K562 (cell line): ENCODE results near the gene ENG. TPM values are rescaled to one million over a fixed set of nuclear protein-coding genes. Genes with fewer than 3 reads are reported as not detected.

Experiments used
- ATAC-seq: fragments of 200-7000 bp; cut with Tn5 transposase; 3 replicates; pipeline ENCODE4 v1.9.1; 2020; ENCODE audit warnings: moderate library complexity
- BruUV-seq: library from RNA; stranded (reverse); fragments of 400-500 nt; replicated peaks from 2 replicates; lab custom pipeline; 2021; lab: Mats Ljungman, UMichigan
- CTCF ChIA-PET: fragments of 300-600 bp; formaldehyde crosslinking; extraction: SDS; loops from one replicate; lab custom pipeline; 2021; ENCODE audit warnings: low intra/inter-chr PET ratio; lab: Yijun Ruan, JAX
- POLR2A ChIA-PET: fragments of 300-600, 350-650 bp; sonication (Branson Sonifier 250); formaldehyde crosslinking; extraction: SDS; loops from one replicate; lab custom pipeline; 2021; ENCODE audit warnings: antibody characterized with exemption, inconsistent platforms; lab: Yijun Ruan, JAX
- DNase-seq, 4 experiments: peaks; one replicate each; pipeline versions ENCODE4 v3.0.0 to v3.0.0-alpha.2; 2011 to 2018; ENCODE audit warnings: low spot score in 3 of 4, mixed read lengths in 3 of 4; ENCODE audit errors: extremely low read depth in 1 of 4
- FAIRE-seq: peaks from 2 replicates; lab custom pipeline; 2011; peaks lifted over from hg19 to GRCh38; lab: Jason Lieb, UNC
- H2AFZ ChIP-seq: 2 replicates; pipeline ENCODE4 v1.6.0; 2011; ENCODE audit warnings: low read depth, low read length, control low read depth, inconsistent platforms
- H3K27ac ChIP-seq: fragments of 200-600 bp; 3 replicates; pipeline ENCODE4 v1.8.0; 2011; ENCODE audit warnings: low read depth, mild to moderate bottlenecking, control low read depth, inconsistent platforms, low read length, moderate library complexity, mixed read lengths; ENCODE audit errors: extremely low read depth
- H3K27me3 ChIP-seq, 2 experiments: fragments of 300-600 bp in 1 of 2; 2 replicates in 1 of 2; 3 replicates in 1 of 2; pipeline versions ENCODE4 v1.6.0 to v1.8.0; 2011; ENCODE audit warnings: inconsistent platforms in 2 of 2, low read length in 2 of 2, mild to moderate bottlenecking in 1 of 2, mixed read lengths in 1 of 2, moderate library complexity in 1 of 2; ENCODE audit not compliant: control insufficient read depth in 2 of 2, insufficient read depth in 2 of 2
- H3K36me3 ChIP-seq: fragments of 300-600 bp; 3 replicates; pipeline ENCODE4 v1.8.0; 2011; ENCODE audit warnings: mild to moderate bottlenecking, low read length, inconsistent platforms; ENCODE audit not compliant: control insufficient read depth, insufficient read depth
- H3K4me1 ChIP-seq, 2 experiments: fragments of 200-600 bp in 1 of 2; replicated peaks in 1 of 2; 2 replicates in 1 of 2; 3 replicates in 1 of 2; pipeline versions ENCODE4 v1.5.1 to v1.8.0; 2011; ENCODE audit warnings: inconsistent platforms in 2 of 2, low read length in 2 of 2, mild to moderate bottlenecking in 1 of 2, mixed read lengths in 1 of 2, moderate library complexity in 1 of 2; ENCODE audit not compliant: control insufficient read depth in 2 of 2, insufficient read depth in 2 of 2
- H3K4me2 ChIP-seq: 2 replicates; pipeline ENCODE4 v1.6.1; 2011; ENCODE audit warnings: low read length, control low read depth, inconsistent platforms, mixed read lengths; ENCODE audit not compliant: insufficient read depth
- H3K4me3 ChIP-seq: fragments of 200-600 bp; sonication (generic), shearing (Covaris generic); 2 replicates; pipeline ENCODE4 v1.5.1; 2016; ENCODE audit warnings: control low read depth, inconsistent platforms
- H3K79me2 ChIP-seq: fragments of 200-600 bp; 3 replicates; pipeline ENCODE4 v1.8.0; 2011; ENCODE audit warnings: low read length, inconsistent platforms; ENCODE audit not compliant: control insufficient read depth, insufficient read depth
- H3K9ac ChIP-seq, 2 experiments: 2 replicates each; pipeline versions ENCODE4 v1.6.0 to v1.6.1; 2011; ENCODE audit warnings: low read depth in 2 of 2, low read length in 2 of 2, control low read depth in 1 of 2, inconsistent platforms in 1 of 2, mild to moderate bottlenecking in 1 of 2, mixed read lengths in 1 of 2; ENCODE audit not compliant: insufficient read depth in 1 of 2
- H3K9me1 ChIP-seq: one replicate; pipeline ENCODE4 v1.6.0; 2011; ENCODE audit warnings: inconsistent platforms, mild to moderate bottlenecking, low read length, moderate library complexity; ENCODE audit not compliant: control insufficient read depth, insufficient read depth
- H3K9me3 ChIP-seq: replicated peaks from 2 replicates; pipeline ENCODE4 v1.5.1; 2011; ENCODE audit warnings: low read depth, low read length, inconsistent platforms; ENCODE audit not compliant: control insufficient read depth, insufficient read depth
- H4K20me1 ChIP-seq: replicated peaks from 2 replicates; pipeline ENCODE4 v1.6.1; 2011; ENCODE audit warnings: low read length, inconsistent platforms, mixed read lengths; ENCODE audit not compliant: control insufficient read depth, insufficient read depth
- RBFOX2 ChIP-seq: fragments of 200-400 bp; formaldehyde crosslinking; IDR thresholded peaks from 2 replicates; pipeline ENCODE4 v1.6.1; 2017; ENCODE audit warnings: low read depth, mild to moderate bottlenecking, low read length, moderate library complexity
- WGBS: fragments of 100-300 bp; shearing (Covaris generic); methylation state at CpG from one replicate; pipeline ENCODE4 v1.1.6; 2016; ENCODE audit warnings: low coverage, mixed read lengths; ENCODE audit not compliant: insufficient coverage; ENCODE audit errors: missing lambda C conversion rate; 5-methylcytosine and 5-hydroxymethylcytosine counted together
- in situ Hi-C: fragments of 300-500 bp; cut with MboI; formaldehyde crosslinking; loops from 4 replicates; pipeline ENCODE4 v1.15.0; 2018; ENCODE audit warnings: inconsistent platforms, mixed read lengths
- intact Hi-C: fragments of 100-400 bp; cut with micrococcal nuclease; formaldehyde crosslinking; loops from 2 replicates; pipeline ENCODE4 v1.14.2; 2022
- polyA plus RNA-seq, 8 experiments: library from polyadenylated mRNA; depleted of rRNA in 4 of 8; stranded (reverse) in 5 of 8; unstranded in 3 of 8; fragments of >200 nt; fragmentation: Nextera tagmentation in 2 of 8; fragmentation: Illumina TruSeq in 1 of 8; extraction: Ambion mirVana in 2 of 8; extraction: Trizol in 1 of 8; gene quantifications; 2 replicates each; pipeline versions ENCODE4 v1.2.1 to v1.2.3, GENCODE V29; 2011 to 2014; ENCODE audit warnings: inconsistent platforms in 1 of 8, missing spikeins in 1 of 8
- total RNA-seq, 7 experiments: library from RNA; depleted of rRNA in 6 of 7; stranded (reverse); fragments of >200 nt in 6 of 7; fragmentation: Illumina TruSeq in 2 of 7; extraction: Trizol in 2 of 7; gene quantifications; 2 replicates each; pipeline versions ENCODE4 v1.2.1 to v1.2.3, GENCODE V29; 2011 to 2021; ENCODE audit warnings: low replicate concordance in 1 of 7
- TF ChIP-seq, protein P1 (sequence below): fragments of 250-450 bp; sonication (Bioruptor Pico); IDR thresholded peaks from 2 replicates; pipeline ENCODE4 v1.4.0; 2020; ENCODE audit warnings: mild to moderate bottlenecking, moderate library complexity, borderline replicate concordance

ENG gene
- total and polyA plus RNA-seq, 9 of the 15 experiments (the other 6 are each of a cell fraction or from before 2014, with no cell fraction given): 0.04 to 0.40 (median 0.14) TPM; not detected in 1

DNA sequence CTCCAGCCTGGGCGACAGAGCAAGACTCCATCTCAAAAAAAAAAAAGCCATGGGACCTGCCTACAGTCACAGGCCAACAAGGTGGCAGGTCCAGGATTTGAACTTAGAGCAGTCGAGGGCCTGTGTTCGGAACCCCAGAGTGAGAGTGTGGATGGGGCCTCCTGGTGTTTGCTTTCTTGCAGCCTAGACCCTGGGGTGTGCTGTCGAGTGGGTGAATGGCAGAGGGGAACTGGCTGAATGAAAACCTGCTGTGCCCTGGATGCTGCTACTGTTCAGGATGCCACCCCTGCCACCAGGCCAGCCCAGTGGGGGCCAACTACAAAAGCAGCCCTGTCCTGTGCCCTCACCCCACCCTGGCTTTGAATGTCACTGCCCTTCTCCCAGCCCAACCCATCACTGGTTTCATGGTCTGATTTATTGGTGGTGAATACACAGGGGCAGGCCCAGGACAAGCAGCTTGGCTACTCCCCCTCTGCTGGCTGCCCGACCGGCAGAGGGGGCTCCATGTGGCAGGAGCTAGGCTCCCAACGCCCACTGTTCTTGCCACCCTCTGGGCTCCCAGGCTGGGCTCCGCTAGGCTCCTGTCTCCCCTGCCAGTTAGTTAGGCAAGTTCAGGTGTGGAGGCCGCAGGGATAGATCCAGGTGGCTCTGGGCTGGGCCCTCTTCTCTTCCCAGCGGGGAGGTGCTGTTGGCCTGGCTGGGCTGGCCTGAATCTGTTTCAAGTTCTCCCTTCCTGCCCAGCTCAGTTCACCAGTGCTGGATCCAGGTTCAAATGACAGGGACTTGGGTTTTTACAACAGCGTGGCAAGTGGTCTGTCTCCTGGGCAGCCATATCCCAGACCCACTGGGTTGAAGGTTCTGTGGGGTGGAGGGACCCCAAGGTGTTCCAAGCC lies 39.6 kb downstream of the ENG start:
- Histone ChIP-seq H2AFZ (no peak overlapping the region), H3K4me2 (no peak overlapping the region), H3K9ac (peak overlapping the region in 1 of 2 experiments; percentile 55; a peak in 2 of 4 replicates), H3K79me2 (no peaks in the 10 kb centered on the region), H4K20me1 (no peaks in the 10 kb centered on the region), H3K9me3 (no peaks in the 10 kb centered on the region), H3K27me3 (no peaks in the 10 kb centered on the region), H3K4me3 (no peak overlapping the region), H3K36me3 (peaks cover 48% of the 10 kb centered on the region; the same call in 2 of the 3 replicates), H3K9me1 (no peaks in the 10 kb centered on the region), H3K4me1 (peaks cover 4 to 36% of the 10 kb centered on the region in 2 experiments; a peak in 4 of 5 replicates), H3K27ac (no peak overlapping the region)
- BruUV-seq: no TSS peak
- FAIRE-seq (no peak), DNase-seq (no peak), ATAC-seq (no peak)
- peak; percentile 26; the same call in 1 of the 2 replicates for TF ChIP-seq RBFOX2
- TF ChIP-seq, protein P1, sequence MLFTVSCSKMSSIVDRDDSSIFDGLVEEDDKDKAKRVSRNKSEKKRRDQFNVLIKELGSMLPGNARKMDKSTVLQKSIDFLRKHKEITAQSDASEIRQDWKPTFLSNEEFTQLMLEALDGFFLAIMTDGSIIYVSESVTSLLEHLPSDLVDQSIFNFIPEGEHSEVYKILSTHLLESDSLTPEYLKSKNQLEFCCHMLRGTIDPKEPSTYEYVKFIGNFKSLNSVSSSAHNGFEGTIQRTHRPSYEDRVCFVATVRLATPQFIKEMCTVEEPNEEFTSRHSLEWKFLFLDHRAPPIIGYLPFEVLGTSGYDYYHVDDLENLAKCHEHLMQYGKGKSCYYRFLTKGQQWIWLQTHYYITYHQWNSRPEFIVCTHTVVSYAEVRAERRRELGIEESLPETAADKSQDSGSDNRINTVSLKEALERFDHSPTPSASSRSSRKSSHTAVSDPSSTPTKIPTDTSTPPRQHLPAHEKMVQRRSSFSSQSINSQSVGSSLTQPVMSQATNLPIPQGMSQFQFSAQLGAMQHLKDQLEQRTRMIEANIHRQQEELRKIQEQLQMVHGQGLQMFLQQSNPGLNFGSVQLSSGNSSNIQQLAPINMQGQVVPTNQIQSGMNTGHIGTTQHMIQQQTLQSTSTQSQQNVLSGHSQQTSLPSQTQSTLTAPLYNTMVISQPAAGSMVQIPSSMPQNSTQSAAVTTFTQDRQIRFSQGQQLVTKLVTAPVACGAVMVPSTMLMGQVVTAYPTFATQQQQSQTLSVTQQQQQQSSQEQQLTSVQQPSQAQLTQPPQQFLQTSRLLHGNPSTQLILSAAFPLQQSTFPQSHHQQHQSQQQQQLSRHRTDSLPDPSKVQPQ: no peak
- in situ Hi-C loops (no loop called here), intact Hi-C loops (no loop called here)
- ChIA-PET CTCF (no interaction called here), POLR2A (interaction anchor here (1.1 kb wide), 1 partner anchor 10 kb away, joined by 4 read pairs; no protein-coding TSS in a partner anchor)
- 93% methylated on average over 10 of the region's 11 CpGs for WGBS
